GM23338 (cell line): Measurements from ENCODE around the gene UVRAG. TPM values are rescaled to one million over a fixed set of nuclear protein-coding genes. Genes with fewer than 3 reads are reported as not detected.

Source experiments
- ATAC-seq: fragments of 200-7000 bp; cut with Tn5 transposase; 3 replicates; pipeline ENCODE4 v1.9.1; 2020
- DNase-seq: peaks from one replicate; pipeline ENCODE4 v3.0.0-alpha.2; 2015; ENCODE audit warnings: low spot score
- H2AFZ ChIP-seq: fragments of 200-600 bp; sonication (generic); 2 replicates; pipeline ENCODE4 v1.8.0; 2016; ENCODE audit warnings: antibody characterized with exemption, mild to moderate bottlenecking, moderate library complexity
- H3F3A ChIP-seq: fragments of 200-600 bp; sonication (generic); replicated peaks from 2 replicates; pipeline ENCODE4 v1.8.0; 2017; ENCODE audit warnings: antibody characterized with exemption, mixed run types, low read depth
- H3K27ac ChIP-seq: fragments of 200-600 bp; sonication (generic); 2 replicates; pipeline ENCODE4 v1.6.1; 2016; ENCODE audit warnings: low read depth
- H3K27me3 ChIP-seq: fragments of 200-600 bp; sonication (generic); 2 replicates; pipeline ENCODE4 v1.8.0; 2016; ENCODE audit warnings: mild to moderate bottlenecking, mixed run types, moderate library complexity; ENCODE audit not compliant: insufficient read depth
- H3K36me3 ChIP-seq: fragments of 200-600 bp; sonication (generic); 2 replicates; pipeline ENCODE4 v1.8.0; 2016; ENCODE audit warnings: mild to moderate bottlenecking; ENCODE audit not compliant: insufficient read depth
- H3K4me1 ChIP-seq: fragments of 200-600 bp; sonication (generic); 2 replicates; pipeline ENCODE4 v1.8.0; 2016; ENCODE audit warnings: mild to moderate bottlenecking, moderate library complexity; ENCODE audit not compliant: insufficient read depth
- H3K4me2 ChIP-seq: fragments of 200-600 bp; sonication (generic); 2 replicates; pipeline ENCODE4 v1.7.1; 2017; ENCODE audit warnings: mixed run types
- H3K4me3 ChIP-seq: fragments of 200-600 bp; sonication (generic); 2 replicates; pipeline ENCODE4 v1.6.1; 2016; ENCODE audit warnings: mixed run types
- H3K79me2 ChIP-seq: fragments of 200-600 bp; sonication (generic); replicated peaks from 2 replicates; pipeline ENCODE4 v1.8.0; 2017; ENCODE audit warnings: mild to moderate bottlenecking; ENCODE audit not compliant: insufficient read depth
- H3K9me2 ChIP-seq: fragments of 200-600 bp; sonication (generic); 2 replicates; pipeline ENCODE4 v1.8.0; 2017; ENCODE audit not compliant: insufficient read depth
- H4K20me1 ChIP-seq: fragments of 200-600 bp; sonication (generic); replicated peaks from 2 replicates; pipeline ENCODE4 v1.8.0; 2017; ENCODE audit warnings: mild to moderate bottlenecking; ENCODE audit not compliant: insufficient read depth
- H3K27ac Mint-ChIP-seq: 2 replicates; pipeline ENCODE4 v1.8.0; 2020; ENCODE audit warnings: inconsistent platforms, mild to moderate bottlenecking, moderate library complexity, mixed read lengths
- H3K27me3 Mint-ChIP-seq: 3 replicates; pipeline ENCODE4 v1.8.0; 2022; ENCODE audit warnings: low read depth, mild to moderate bottlenecking, moderate library complexity, mixed read lengths, inconsistent platforms; ENCODE audit not compliant: insufficient read depth, poor library complexity
- H3K36me3 Mint-ChIP-seq: 3 replicates; pipeline ENCODE4 v1.8.0; 2021; ENCODE audit warnings: low read depth, mild to moderate bottlenecking, inconsistent platforms, moderate library complexity, mixed read lengths
- H3K4me1 Mint-ChIP-seq: 3 replicates; pipeline ENCODE4 v1.8.0; 2020; ENCODE audit warnings: mild to moderate bottlenecking, inconsistent platforms, mixed read lengths
- H3K4me3 Mint-ChIP-seq: 3 replicates; pipeline ENCODE4 v1.8.0; 2021; ENCODE audit warnings: moderate library complexity, mild to moderate bottlenecking, inconsistent platforms, mixed read lengths
- H3K9me3 Mint-ChIP-seq: 3 replicates; pipeline ENCODE4 v1.8.0; 2020; ENCODE audit warnings: moderate library complexity, mild to moderate bottlenecking, inconsistent platforms, mixed read lengths
- CREB1 ChIP-seq: fragments of 250-450 bp; sonication (Bioruptor Pico); IDR thresholded peaks from 2 replicates; pipeline ENCODE4 v1.5.0; 2020; ENCODE audit warnings: low read depth, mild to moderate bottlenecking, moderate library complexity
- CTCF ChIP-seq, 2 experiments: fragments of 200-600 bp in 1 of 2; sonication (generic) in 1 of 2; conservative IDR thresholded peaks; 2 replicates each; pipeline versions ENCODE4 v1.5.1 to v1.6.1; 2016 to 2017; ENCODE audit warnings: antibody characterized with exemption in 2 of 2, low read depth in 2 of 2, mild to moderate bottlenecking in 2 of 2, moderate library complexity in 1 of 2
- EZH2phosphoT487 ChIP-seq: fragments of 200-600 bp; sonication (generic); IDR thresholded peaks from one replicate; pipeline ENCODE4 v1.8.1; 2018; ENCODE audit warnings: antibody characterized with exemption; ENCODE audit not compliant: unreplicated experiment
- JUNB ChIP-seq: IDR thresholded peaks from one replicate; pipeline ENCODE4 v1.6.1; 2016; ENCODE audit warnings: antibody characterized with exemption; ENCODE audit not compliant: unreplicated experiment
- NANOG ChIP-seq: IDR thresholded peaks from 2 replicates; pipeline ENCODE4 v1.6.1; 2016; ENCODE audit warnings: antibody characterized with exemption, borderline replicate concordance
- POLR2AphosphoS5 ChIP-seq: IDR thresholded peaks from 2 replicates; pipeline ENCODE4 v1.6.1; 2016; ENCODE audit warnings: antibody characterized with exemption, low read depth
- REST ChIP-seq: IDR thresholded peaks from one replicate; pipeline ENCODE4 v1.6.1; 2018; ENCODE audit warnings: antibody characterized with exemption; ENCODE audit not compliant: unreplicated experiment
- STAT1 ChIP-seq: IDR thresholded peaks from one replicate; pipeline ENCODE4 v1.6.1; 2016; ENCODE audit warnings: antibody characterized with exemption; ENCODE audit not compliant: unreplicated experiment
- ZNF331 ChIP-seq: fragments of 250-450 bp; sonication (Bioruptor Pico); IDR thresholded peaks from 2 replicates; pipeline ENCODE4 v1.5.0; 2020; ENCODE audit warnings: low read depth, mild to moderate bottlenecking, moderate library complexity
- polyA plus RNA-seq: library from polyadenylated mRNA; unstranded; fragments of >200 nt; fragmentation: Nextera tagmentation; extraction: Ambion mirVana; gene quantifications from 2 replicates; pipeline ENCODE4 v1.2.1, GENCODE V29; 2016
- total RNA-seq: library from RNA; depleted of rRNA; stranded (reverse); fragments of >200 nt; shearing (Covaris generic); gene quantifications from 2 replicates; pipeline ENCODE4 v1.2.3, GENCODE V29; 2014
- TF ChIP-seq, protein P1 (sequence below): IDR thresholded peaks from 2 replicates; pipeline ENCODE4 v1.6.1; 2016; ENCODE audit warnings: antibody characterized with exemption
- TF ChIP-seq, protein P2 (sequence below): fragments of 250-450 bp; sonication (Bioruptor Pico); IDR thresholded peaks from 2 replicates; pipeline ENCODE4 v1.5.0; 2020; ENCODE audit warnings: mild to moderate bottlenecking, moderate library complexity

Gene UVRAG
- total and polyA plus RNA-seq, 2 experiments from 2014 or later, result 15.3 to 17.4 TPM

DNA sequence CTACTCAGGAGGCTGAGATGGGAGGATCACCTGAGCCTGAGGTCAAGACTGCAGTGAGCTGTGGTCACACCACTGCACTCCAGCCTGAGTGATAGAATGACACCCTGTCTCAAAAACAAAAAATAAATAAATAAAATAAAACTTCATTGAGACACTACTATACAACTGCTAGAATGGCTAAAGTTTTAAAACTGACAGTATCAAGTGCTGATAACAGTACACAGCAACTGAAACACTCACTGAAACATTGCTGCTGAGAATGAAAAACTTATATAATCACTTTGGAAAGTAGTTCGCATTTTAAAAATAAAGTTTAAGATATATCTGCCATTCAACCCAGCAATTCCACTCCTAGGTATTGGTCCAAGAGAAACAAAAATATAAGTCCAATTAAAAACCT lies 290.6 kb downstream of the UVRAG start:
- Histone ChIP-seq H3K27me3 (no peaks in the 10 kb centered on the region), H2AFZ (no peak overlapping the region), H3K4me1 (no peaks in the 10 kb centered on the region), H3K9me2 (no peaks in the 10 kb centered on the region), H3K4me2 (no peak overlapping the region), H3F3A (no peaks in the 10 kb centered on the region), H3K36me3 (no peaks in the 10 kb centered on the region), H3K27ac (no peak overlapping the region), H4K20me1 (peaks cover 6% of the 10 kb centered on the region; the same call in 1 of the 2 replicates), H3K79me2 (no peaks in the 10 kb centered on the region), H3K4me3 (no peak overlapping the region)
- Mint-ChIP-seq H3K36me3 (no peaks in the 10 kb centered on the region), H3K27ac (no peak overlapping the region), H3K9me3 (no peaks in the 10 kb centered on the region), H3K27me3 (peaks cover 1% of the 10 kb centered on the region), H3K4me1 (no peaks in the 10 kb centered on the region), H3K4me3 (no peak overlapping the region)
- TF ChIP-seq CTCF (conservative IDR thresholded peaks at IDR 0.05; ENCODE audit: low read depth in 2 of 2) (no peak), ZNF331 (CRISPR knock-in tag) (no peak), STAT1 (no peak), REST (no peak), EZH2phosphoT487 (no peak), JUNB (no peak), POLR2AphosphoS5 (no peak), CREB1 (CRISPR knock-in tag) (no peak), NANOG (no peak)
- TF ChIP-seq, protein P1, sequence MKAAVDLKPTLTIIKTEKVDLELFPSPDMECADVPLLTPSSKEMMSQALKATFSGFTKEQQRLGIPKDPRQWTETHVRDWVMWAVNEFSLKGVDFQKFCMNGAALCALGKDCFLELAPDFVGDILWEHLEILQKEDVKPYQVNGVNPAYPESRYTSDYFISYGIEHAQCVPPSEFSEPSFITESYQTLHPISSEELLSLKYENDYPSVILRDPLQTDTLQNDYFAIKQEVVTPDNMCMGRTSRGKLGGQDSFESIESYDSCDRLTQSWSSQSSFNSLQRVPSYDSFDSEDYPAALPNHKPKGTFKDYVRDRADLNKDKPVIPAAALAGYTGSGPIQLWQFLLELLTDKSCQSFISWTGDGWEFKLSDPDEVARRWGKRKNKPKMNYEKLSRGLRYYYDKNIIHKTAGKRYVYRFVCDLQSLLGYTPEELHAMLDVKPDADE, result no peak
- TF ChIP-seq, protein P2, sequence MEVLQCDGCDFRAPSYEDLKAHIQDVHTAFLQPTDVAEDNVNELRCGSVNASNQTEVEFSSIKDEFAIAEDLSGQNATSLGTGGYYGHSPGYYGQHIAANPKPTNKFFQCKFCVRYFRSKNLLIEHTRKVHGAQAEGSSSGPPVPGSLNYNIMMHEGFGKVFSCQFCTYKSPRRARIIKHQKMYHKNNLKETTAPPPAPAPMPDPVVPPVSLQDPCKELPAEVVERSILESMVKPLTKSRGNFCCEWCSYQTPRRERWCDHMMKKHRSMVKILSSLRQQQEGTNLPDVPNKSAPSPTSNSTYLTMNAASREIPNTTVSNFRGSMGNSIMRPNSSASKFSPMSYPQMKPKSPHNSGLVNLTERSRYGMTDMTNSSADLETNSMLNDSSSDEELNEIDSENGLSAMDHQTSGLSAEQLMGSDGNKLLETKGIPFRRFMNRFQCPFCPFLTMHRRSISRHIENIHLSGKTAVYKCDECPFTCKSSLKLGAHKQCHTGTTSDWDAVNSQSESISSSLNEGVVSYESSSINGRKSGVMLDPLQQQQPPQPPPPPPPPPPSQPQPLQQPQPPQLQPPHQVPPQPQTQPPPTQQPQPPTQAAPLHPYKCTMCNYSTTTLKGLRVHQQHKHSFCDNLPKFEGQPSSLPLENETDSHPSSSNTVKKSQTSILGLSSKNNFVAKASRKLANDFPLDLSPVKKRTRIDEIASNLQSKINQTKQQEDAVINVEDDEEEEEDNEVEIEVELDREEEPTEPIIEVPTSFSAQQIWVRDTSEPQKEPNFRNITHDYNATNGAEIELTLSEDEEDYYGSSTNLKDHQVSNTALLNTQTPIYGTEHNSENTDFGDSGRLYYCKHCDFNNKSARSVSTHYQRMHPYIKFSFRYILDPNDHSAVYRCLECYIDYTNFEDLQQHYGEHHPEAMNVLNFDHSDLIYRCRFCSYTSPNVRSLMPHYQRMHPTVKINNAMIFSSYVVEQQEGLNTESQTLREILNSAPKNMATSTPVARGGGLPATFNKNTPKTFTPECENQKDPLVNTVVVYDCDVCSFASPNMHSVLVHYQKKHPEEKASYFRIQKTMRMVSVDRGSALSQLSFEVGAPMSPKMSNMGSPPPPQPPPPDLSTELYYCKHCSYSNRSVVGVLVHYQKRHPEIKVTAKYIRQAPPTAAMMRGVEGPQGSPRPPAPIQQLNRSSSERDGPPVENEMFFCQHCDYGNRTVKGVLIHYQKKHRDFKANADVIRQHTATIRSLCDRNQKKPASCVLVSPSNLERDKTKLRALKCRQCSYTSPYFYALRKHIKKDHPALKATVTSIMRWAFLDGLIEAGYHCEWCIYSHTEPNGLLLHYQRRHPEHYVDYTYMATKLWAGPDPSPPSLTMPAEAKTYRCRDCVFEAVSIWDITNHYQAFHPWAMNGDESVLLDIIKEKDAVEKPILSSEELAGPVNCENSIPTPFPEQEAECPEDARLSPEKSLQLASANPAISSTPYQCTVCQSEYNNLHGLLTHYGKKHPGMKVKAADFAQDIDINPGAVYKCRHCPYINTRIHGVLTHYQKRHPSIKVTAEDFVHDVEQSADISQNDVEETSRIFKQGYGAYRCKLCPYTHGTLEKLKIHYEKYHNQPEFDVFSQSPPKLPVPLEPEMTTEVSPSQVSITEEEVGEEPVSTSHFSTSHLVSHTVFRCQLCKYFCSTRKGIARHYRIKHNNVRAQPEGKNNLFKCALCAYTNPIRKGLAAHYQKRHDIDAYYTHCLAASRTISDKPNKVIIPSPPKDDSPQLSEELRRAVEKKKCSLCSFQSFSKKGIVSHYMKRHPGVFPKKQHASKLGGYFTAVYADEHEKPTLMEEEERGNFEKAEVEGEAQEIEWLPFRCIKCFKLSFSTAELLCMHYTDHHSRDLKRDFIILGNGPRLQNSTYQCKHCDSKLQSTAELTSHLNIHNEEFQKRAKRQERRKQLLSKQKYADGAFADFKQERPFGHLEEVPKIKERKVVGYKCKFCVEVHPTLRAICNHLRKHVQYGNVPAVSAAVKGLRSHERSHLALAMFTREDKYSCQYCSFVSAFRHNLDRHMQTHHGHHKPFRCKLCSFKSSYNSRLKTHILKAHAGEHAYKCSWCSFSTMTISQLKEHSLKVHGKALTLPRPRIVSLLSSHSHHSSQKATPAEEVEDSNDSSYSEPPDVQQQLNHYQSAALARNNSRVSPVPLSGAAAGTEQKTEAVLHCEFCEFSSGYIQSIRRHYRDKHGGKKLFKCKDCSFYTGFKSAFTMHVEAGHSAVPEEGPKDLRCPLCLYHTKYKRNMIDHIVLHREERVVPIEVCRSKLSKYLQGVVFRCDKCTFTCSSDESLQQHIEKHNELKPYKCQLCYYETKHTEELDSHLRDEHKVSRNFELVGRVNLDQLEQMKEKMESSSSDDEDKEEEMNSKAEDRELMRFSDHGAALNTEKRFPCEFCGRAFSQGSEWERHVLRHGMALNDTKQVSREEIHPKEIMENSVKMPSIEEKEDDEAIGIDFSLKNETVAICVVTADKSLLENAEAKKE (CRISPR knock-in tag), result no peak
- ATAC-seq (no peak), DNase-seq (no peak)
